Inflammatory macrophage treated with lipopolysaccharide for 4 hours (primary cell): ENCODE measurements around the gene TSPAN12.
"Not testable (repeated sequence)": the region's sequence is repeated elsewhere in the genome, so short reads cannot be mapped to it uniquely, and the experiment has no call there.

Experiments used
- DNase-seq: peaks from one replicate; pipeline ENCODE4 v3.0.0-alpha.2; 2020

The TSPAN12 gene, protein sequence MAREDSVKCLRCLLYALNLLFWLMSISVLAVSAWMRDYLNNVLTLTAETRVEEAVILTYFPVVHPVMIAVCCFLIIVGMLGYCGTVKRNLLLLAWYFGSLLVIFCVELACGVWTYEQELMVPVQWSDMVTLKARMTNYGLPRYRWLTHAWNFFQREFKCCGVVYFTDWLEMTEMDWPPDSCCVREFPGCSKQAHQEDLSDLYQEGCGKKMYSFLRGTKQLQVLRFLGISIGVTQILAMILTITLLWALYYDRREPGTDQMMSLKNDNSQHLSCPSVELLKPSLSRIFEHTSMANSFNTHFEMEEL

GRCh38 chr7:120857588-120858573, at the start of gene TSPAN12:
TSPAN12 (minus strand) TSS chr7:120858144; CDS start chr7:120856763, 1,381 bp downstream.
- DNase-seq = peak; percentile 36

GRCh38 chr7:120898715-120899499, 41.0 kb upstream of the TSPAN12 start:
- DNase-seq = no peak

GRCh38 chr7:120895253-120895652, 37.3 kb upstream of the TSPAN12 start:
- DNase-seq = not testable (repeated sequence)

GRCh38 chr7:120885602-120886001, 27.7 kb upstream of the TSPAN12 start:
- not testable (repeated sequence) for DNase-seq

- no peak for DNase-seq
Measured at GRCh38 chr7:120877701-120878100, 19.8 kb upstream of the TSPAN12 start.

DNA sequence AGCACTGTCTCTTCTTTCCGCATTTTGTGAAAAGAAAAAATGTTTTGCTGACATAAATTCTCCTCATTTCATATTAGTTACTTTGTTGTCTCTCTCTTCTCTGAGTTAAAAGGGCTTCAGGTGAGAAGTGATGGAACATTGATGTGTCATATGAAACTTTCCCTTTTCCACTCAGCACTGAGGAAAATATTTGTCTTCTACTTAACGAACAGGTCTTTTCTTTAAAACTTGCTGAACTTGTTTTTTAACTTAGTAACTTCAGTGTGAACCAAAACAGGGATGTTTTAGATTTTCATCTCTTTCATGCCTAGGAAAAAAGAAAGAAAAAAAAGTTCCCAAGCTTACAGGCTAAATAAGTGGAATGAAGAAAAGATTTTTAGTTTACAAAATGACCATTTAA, 19.0 kb upstream of the TSPAN12 start:
- no peak for DNase-seq

DNA sequence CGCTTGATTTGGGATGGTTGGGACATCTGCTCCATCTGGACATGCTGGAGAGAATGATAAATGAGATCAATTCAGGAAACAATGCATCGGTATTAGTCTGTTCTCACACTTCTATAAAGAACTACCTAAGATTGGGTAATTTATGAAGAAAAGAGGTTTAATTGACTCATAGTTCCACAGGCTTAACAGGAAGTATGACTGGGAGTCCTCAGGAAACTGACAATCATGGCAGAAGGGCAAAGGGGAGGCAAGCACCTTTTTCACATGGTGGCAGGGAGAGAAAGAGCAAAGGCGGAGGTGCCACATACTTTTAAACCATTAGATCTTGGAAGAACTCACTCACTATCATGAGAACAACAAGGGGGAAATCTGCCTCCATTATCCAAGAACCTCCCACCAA, 16.8 kb upstream of the TSPAN12 start:
- DNase-seq = no peak

DNA sequence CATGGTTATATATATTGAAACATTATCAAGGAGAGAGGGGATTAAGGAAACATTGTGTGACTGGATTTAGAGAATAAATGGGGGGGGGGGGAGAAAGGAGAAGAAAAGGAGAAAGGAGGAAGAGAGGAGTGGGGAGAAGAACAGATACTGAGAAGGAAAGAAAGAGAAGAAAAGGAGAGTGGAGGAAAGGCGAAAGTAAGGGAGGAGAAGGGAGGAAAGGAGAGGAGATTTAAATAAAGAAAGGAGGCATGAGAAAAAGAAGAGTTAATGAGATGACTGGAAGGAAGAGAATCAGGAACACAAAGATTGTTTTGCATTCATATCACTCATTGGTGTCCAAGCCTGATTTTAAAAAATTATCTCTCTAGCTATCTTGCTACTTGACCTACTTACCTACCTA, 16.1 kb upstream of the TSPAN12 start:
- DNase-seq = no peak

GRCh38 chr7:120873401-120873800, 15.5 kb upstream of the TSPAN12 start:
- no peak for DNase-seq

GRCh38 chr7:120869700-120870099, 11.8 kb upstream of the TSPAN12 start:
- DNase-seq = no peak

GRCh38 chr7:120867932-120868331, 10.0 kb upstream of the TSPAN12 start:
- no peak for DNase-seq

DNA sequence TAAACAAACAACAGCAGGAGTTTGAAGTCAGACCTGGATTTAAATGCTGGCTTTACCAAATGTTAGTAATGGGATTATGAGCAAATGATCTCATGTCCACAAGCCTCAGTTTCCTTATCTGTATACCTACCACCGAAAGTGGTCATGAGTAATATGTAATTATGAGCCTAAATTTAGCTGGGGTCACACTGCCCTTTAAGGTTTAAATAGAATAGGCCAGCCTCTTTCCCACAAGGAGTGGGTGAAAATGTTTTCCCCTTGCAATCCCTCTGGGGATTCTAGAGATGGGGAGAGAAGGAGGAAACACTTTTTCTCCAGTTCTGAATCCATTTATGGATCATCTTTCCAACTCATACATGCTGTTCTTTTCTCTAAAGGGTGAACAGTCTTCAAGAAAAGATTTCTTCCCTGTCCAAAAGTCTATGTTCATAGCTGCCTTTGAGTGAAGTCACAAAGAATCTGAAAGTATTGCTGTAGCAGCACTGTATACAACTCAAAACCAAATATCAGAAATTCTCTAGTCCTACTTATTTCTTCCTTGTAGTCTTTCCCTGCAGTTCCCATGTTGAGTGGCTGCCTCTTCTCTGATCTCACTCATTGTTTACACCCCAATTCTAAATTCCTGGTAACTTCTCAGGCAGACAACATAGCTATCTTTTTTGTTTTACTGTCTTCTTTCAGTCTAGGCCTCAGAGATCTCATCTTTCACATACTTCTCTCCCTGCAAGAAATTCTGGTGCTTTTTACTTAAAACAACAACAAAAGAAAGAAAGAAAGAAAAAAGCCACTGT, 7.4 kb upstream of the TSPAN12 start:
- DNase-seq = no peak

DNA sequence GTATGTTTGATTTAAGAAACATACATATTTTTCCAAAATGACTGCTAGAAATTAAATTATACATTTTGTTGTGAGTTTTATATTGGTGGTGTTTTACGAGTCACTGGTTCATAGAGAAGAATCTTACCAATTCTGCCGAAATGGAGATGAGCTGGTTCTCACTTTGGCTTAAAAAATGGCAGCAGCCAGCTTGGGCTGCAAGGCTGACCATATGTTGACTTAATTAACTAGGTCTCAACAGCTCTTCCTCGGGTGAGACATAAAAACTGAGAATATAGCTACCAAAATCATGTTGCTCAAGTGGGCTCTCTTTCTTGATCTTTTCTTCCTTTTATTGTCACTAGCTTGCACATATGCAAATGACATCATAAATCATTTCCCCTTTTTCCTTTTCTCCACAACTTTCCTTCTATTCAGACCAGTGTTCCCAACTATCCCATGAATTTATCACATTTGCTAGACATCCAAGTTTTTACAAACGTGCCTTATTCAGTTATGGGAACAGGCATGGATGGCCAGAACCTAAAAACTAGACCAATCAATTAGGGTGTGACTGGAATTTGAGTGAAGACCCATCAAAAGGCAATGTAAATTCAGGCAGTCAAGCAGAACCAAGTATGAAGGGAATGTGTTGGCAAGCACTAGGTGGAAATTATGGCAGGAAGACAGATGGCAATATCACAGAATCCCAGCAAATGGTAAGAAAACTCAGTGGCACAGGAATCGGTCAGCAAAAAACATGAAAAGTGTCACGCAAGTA, 6.4 kb upstream of the TSPAN12 start:
- DNase-seq = no peak

- DNase-seq = no peak
Measured at GRCh38 chr7:120862987-120863590, 5.1 kb upstream of the TSPAN12 start.

- no peak for DNase-seq
Measured at GRCh38 chr7:120860156-120860555, 2.2 kb upstream of the TSPAN12 start.

DNA sequence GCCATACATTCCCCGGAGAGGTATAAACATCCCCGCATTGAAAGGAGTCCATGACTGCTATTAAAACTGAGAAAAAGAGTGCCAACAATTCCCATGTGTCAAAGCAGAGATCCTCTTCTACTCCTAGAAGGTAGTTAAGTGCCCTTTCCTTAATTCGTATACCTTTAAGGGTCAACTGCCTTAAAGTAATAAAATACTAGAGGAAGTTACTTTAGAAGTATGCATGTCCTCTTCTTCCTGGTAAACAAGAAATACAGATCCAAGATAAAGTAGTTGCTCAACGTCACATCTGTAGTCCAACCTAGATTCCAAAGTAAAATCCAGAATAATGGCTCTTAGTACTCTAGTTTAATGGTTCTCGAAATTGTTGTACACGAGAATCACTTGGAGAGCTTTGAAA, 1.5 kb upstream of the TSPAN12 start:
- no peak for DNase-seq

DNA sequence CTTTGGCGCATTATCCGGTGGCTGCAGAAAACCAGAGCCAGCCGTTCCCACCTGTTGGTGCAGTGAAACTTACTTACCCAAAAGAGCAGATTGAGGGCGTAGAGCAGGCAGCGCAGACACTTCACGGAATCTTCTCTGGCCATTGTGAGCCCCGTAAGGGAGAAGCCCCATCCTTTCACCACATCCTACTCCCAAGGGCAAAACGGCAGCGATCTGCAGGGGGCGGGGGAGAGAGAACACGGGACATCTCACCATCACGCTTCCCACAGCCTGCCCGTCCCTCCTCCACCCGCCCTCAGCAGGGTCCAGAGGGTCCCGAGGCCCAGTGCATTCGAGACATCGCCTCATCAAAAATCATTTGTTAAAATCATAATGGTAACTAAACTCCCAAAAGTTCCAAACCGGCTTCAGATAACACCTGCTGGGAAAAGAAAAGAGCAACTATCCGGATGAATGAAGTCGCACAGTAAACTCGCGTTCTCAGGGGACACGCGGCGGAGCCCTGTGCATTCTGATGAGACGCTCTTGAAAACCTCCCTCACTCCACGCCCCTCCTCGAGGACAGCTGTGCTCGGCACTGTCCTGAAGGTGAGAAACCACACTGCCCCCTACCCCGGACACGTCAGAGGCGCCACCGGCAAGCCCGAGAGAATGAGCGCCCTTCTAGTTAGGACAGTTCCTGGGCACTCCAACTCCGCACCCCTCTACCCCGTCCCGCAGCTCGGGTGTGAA, 1.2 kb downstream of the TSPAN12 start:
- DNase-seq = no peak

- no peak for DNase-seq
Measured at GRCh38 chr7:120856198-120856597, 1.7 kb downstream of the TSPAN12 start.

DNA sequence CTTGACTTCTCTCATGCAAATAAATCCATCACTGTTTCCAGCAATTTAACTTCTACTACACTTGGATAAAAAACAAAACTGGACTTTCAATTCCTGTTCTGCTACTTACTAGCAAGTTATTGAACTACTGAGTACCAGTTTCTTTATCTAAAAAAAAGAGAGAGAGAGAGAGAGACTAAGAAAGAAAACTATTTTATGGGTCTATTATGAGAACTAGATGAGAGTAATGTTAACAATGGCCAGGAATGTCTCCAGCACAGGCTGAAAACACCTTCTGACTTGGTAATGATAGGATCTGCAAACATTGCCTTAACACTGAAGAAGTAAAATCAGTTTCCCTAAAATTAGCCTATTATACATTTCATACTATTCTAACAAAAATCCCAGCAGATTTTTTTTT, 5.2 kb downstream of the TSPAN12 start:
- DNase-seq = no peak

- DNase-seq = no peak
Measured at GRCh38 chr7:120843109-120843508, 14.8 kb downstream of the TSPAN12 start.
